ENCODE measurements around the gene ZNF205.

GRCh38 chr16:3155181-3155580 lies 42.8 kb downstream of the ZNF205 start:
- TF ChIP-seq POLR2A (IDR thresholded peaks at IDR 0.05) (no peak), POLR2AphosphoS5 (IDR thresholded peaks at IDR 0.05) (no peak), EP300 (IDR thresholded peaks at IDR 0.05) (no peak)
- TF ChIP-seq, protein P1, sequence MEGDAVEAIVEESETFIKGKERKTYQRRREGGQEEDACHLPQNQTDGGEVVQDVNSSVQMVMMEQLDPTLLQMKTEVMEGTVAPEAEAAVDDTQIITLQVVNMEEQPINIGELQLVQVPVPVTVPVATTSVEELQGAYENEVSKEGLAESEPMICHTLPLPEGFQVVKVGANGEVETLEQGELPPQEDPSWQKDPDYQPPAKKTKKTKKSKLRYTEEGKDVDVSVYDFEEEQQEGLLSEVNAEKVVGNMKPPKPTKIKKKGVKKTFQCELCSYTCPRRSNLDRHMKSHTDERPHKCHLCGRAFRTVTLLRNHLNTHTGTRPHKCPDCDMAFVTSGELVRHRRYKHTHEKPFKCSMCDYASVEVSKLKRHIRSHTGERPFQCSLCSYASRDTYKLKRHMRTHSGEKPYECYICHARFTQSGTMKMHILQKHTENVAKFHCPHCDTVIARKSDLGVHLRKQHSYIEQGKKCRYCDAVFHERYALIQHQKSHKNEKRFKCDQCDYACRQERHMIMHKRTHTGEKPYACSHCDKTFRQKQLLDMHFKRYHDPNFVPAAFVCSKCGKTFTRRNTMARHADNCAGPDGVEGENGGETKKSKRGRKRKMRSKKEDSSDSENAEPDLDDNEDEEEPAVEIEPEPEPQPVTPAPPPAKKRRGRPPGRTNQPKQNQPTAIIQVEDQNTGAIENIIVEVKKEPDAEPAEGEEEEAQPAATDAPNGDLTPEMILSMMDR (IDR thresholded peaks at IDR 0.05): no peak
